NCI-H1048 (cell line): ENCODE data around the gene GPR132.

ENCODE experiments used
- DNase-seq: peaks from one replicate; lab custom pipeline; 2025; lab: John Stamatoyannopoulos, UW

GPR132 gene

GRCh38 chr14:105020815-105021655, 44.2 kb downstream of the GPR132 start, which contains the start of gene CDCA4:
Gene CDCA4 (minus strand): TSS chr14:105021083. CDS start chr14:105011929, 9,154 bp downstream.
- peak; percentile 90 for DNase-seq

- DNase-seq: no peak
Observed at GRCh38 chr14:105019861-105020814, 45.1 kb downstream of the GPR132 start.

- DNase-seq: no peak
Observed at GRCh38 chr14:105018414-105018813, 46.8 kb downstream of the GPR132 start.

GRCh38 chr14:105015905-105016304, 49.3 kb downstream of the GPR132 start:
- no peak for DNase-seq

- no peak for DNase-seq
Observed at GRCh38 chr14:105015242-105015641, 50.0 kb downstream of the GPR132 start.

- DNase-seq: no peak
Observed at GRCh38 chr14:105014631-105015030, 50.6 kb downstream of the GPR132 start.

GRCh38 chr14:105014032-105014431, 51.2 kb downstream of the GPR132 start:
- no peak for DNase-seq

GRCh38 chr14:105013150-105013785, 52.0 kb downstream of the GPR132 start:
- no peak for DNase-seq

- no peak for DNase-seq
Observed at GRCh38 chr14:105012171-105012985, 52.9 kb downstream of the GPR132 start.

- DNase-seq: no peak
Observed at GRCh38 chr14:105011312-105011990, 53.8 kb downstream of the GPR132 start.

- DNase-seq: no peak
Observed at GRCh38 chr14:105010891-105011291, 54.3 kb downstream of the GPR132 start.

- DNase-seq: no peak
Observed at GRCh38 chr14:105010106-105010505, 55.1 kb downstream of the GPR132 start.

- DNase-seq: no peak
Observed at GRCh38 chr14:105007593-105008264, 57.5 kb downstream of the GPR132 start.

- no peak for DNase-seq
Observed at GRCh38 chr14:105006831-105007592, 58.2 kb downstream of the GPR132 start.

- no peak for DNase-seq
Observed at GRCh38 chr14:105005929-105006830, 59.0 kb downstream of the GPR132 start.

GRCh38 chr14:105005329-105005928, 59.8 kb downstream of the GPR132 start:
- DNase-seq: no peak
